ENCODE data around the gene FSIP2.

GRCh38 chr2:185859506-185859905 lies 120.9 kb downstream of the FSIP2 start:
- no peak for TF ChIP-seq TAF1 (IDR thresholded peaks at IDR 0.05; ENCODE audit: borderline replicate concordance, low read depth, low read length)
- TF ChIP-seq POLR2AphosphoS5 (IDR thresholded peaks at IDR 0.05; ENCODE audit: low read depth, low read length), result no peak
